ENCODE results near the gene PPM1F. TPM values are rescaled to one million over a fixed set of nuclear protein-coding genes. Genes with fewer than 3 reads are reported as not detected.
"Not testable (repeated sequence)": the region's sequence is repeated elsewhere in the genome, so short reads cannot be mapped to it uniquely, and the experiment has no call there.

Gene PPM1F
- total and polyA plus RNA-seq, 2 donors from 2014 or later, result 13.8 to 42.5 TPM

DNA sequence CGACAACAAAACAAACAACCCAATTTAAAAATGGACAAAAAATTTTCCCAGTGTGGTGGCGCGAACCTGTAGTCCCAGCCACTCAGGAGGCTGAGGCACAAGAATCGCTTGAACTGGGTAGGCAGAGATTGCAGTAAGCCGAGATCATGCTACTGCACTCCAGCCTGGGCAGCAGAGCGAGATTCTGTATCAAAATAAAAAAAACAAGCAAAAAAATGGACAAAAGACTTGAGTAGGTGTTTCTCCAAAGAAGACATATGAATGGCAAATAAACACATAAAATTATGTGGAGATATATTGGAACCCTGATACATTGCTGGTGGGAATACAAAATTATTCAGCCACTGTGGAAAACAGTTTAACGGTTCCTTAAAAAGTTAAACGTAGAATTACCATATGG is 57.8 kb downstream of the PPM1F start:
- no peak for DNase-seq
- no peak for FAIRE-seq
- no peak overlapping the region for H3K4me3 ChIP-seq (ENCODE audit: low read length in 3 of 3)
- no peak overlapping the region for H3K27ac ChIP-seq (ENCODE audit: low read depth in 2 of 2, low read length in 2 of 2)
- H3K4me1 ChIP-seq (ENCODE audit: control insufficient read depth in 2 of 3, insufficient read depth in 2 of 3, low read depth in 1 of 3, low read length in 3 of 3), result no peaks in the 10 kb centered on the region
- H3K9me3 ChIP-seq (ENCODE audit: control insufficient read depth in 2 of 3, insufficient read depth in 1 of 3, low read length in 3 of 3), result no peaks in the 10 kb centered on the region
- no peak overlapping the region for H3K9ac ChIP-seq (ENCODE audit: low read length in 3 of 3)
- TF ChIP-seq, protein P1, sequence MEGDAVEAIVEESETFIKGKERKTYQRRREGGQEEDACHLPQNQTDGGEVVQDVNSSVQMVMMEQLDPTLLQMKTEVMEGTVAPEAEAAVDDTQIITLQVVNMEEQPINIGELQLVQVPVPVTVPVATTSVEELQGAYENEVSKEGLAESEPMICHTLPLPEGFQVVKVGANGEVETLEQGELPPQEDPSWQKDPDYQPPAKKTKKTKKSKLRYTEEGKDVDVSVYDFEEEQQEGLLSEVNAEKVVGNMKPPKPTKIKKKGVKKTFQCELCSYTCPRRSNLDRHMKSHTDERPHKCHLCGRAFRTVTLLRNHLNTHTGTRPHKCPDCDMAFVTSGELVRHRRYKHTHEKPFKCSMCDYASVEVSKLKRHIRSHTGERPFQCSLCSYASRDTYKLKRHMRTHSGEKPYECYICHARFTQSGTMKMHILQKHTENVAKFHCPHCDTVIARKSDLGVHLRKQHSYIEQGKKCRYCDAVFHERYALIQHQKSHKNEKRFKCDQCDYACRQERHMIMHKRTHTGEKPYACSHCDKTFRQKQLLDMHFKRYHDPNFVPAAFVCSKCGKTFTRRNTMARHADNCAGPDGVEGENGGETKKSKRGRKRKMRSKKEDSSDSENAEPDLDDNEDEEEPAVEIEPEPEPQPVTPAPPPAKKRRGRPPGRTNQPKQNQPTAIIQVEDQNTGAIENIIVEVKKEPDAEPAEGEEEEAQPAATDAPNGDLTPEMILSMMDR (IDR thresholded peaks at IDR 0.05; ENCODE audit: borderline replicate concordance, extremely low read depth, insufficient read depth), result no peak
- H3K36me3 ChIP-seq (ENCODE audit: control insufficient read depth in 2 of 3, insufficient read depth in 3 of 3, low read length in 3 of 3), result no peaks in the 10 kb centered on the region
- H3K27me3 ChIP-seq (ENCODE audit: control insufficient read depth, insufficient read depth, low read length), result no peaks in the 10 kb centered on the region
- intact Hi-C loops (cut with DNase I), result no loop called here

DNA sequence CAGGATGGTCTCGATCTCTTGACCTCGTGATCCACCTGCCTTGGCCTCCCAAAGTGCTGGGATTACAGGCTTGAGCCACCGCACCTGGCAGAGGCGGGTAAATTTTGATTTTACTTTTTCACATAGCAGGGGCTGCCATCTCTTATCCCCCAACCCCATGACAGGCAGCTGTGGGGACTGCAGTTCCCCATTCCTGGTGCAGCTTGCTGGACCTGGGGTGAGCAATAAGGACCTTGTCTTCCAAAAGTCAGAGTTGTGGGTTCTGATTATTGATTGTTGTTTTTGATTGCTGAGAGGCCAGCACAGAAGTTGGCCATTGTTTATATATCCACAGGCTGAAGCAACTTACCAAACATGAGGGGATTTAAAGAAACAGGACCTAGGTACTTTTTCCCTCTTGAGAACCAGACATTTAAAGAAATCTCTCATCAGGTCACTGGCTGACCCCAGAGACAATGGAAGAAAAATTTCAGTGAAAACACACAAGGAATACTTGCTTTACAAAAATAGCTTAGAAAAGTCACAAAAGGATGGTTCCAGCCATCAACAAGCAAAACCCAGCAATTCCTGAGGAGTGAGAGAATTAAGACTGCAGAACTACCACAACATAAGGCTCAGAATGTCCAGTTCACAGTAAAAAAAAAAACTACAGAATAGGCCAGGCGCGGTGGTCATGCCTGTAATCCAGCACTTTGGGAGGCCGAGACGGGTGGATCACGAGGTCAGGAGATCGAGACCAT is 63.2 kb downstream of the PPM1F start:
- no peak for DNase-seq
- Histone ChIP-seq H3K27me3 (ENCODE audit: control insufficient read depth, insufficient read depth, low read length) (no peaks in the 10 kb centered on the region), H3K4me1 (ENCODE audit: control insufficient read depth in 2 of 3, insufficient read depth in 2 of 3, low read depth in 1 of 3, low read length in 3 of 3) (no peaks in the 10 kb centered on the region), H3K9ac (ENCODE audit: low read length in 3 of 3) (no peak overlapping the region), H3K36me3 (ENCODE audit: control insufficient read depth in 2 of 3, insufficient read depth in 3 of 3, low read length in 3 of 3) (no peaks in the 10 kb centered on the region), H3K4me3 (ENCODE audit: low read length in 3 of 3) (no peak overlapping the region), H3K27ac (ENCODE audit: low read depth in 2 of 2, low read length in 2 of 2) (no peak overlapping the region), H3K9me3 (ENCODE audit: control insufficient read depth in 2 of 3, insufficient read depth in 1 of 3, low read length in 3 of 3) (no peaks in the 10 kb centered on the region)
- TF ChIP-seq, protein P1 (IDR thresholded peaks at IDR 0.05; ENCODE audit: borderline replicate concordance, extremely low read depth, insufficient read depth), result no peak
- FAIRE-seq, result no peak
- intact Hi-C loops (cut with DNase I), result no loop called here

DNA sequence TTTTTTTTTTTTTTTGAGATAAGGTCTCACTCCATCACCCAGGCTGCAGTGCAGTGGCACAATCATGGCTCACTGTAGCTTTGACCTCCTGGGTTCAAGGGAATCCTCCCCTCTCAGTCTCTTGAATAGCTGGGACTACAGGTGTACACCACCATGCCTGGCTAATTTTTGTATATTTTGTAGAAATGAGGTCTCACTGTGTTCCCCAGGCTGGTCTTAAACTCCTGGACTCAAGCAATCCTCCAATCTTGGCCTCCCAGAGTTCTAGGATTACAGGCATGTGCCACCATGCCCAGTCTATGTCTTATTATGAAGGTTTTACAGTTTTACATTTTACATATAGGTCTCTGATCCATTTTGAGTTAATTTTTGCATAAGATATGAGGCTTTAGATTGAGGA is 64.8 kb downstream of the PPM1F start:
- Histone ChIP-seq H3K27ac (ENCODE audit: low read depth in 2 of 2, low read length in 2 of 2) (no peak overlapping the region), H3K27me3 (ENCODE audit: control insufficient read depth, insufficient read depth, low read length) (no peaks in the 10 kb centered on the region), H3K4me3 (ENCODE audit: low read length in 3 of 3) (no peak overlapping the region), H3K36me3 (ENCODE audit: control insufficient read depth in 2 of 3, insufficient read depth in 3 of 3, low read length in 3 of 3) (no peaks in the 10 kb centered on the region), H3K9ac (ENCODE audit: low read length in 3 of 3) (no peak overlapping the region), H3K4me1 (ENCODE audit: control insufficient read depth in 2 of 3, insufficient read depth in 2 of 3, low read depth in 1 of 3, low read length in 3 of 3) (no peaks in the 10 kb centered on the region), H3K9me3 (ENCODE audit: control insufficient read depth in 2 of 3, insufficient read depth in 1 of 3, low read length in 3 of 3) (no peaks in the 10 kb centered on the region)
- intact Hi-C loops (cut with DNase I), result no loop called here
- no peak for FAIRE-seq
- TF ChIP-seq, protein P1 (IDR thresholded peaks at IDR 0.05; ENCODE audit: borderline replicate concordance, extremely low read depth, insufficient read depth), result no peak
- no peak for DNase-seq

DNA sequence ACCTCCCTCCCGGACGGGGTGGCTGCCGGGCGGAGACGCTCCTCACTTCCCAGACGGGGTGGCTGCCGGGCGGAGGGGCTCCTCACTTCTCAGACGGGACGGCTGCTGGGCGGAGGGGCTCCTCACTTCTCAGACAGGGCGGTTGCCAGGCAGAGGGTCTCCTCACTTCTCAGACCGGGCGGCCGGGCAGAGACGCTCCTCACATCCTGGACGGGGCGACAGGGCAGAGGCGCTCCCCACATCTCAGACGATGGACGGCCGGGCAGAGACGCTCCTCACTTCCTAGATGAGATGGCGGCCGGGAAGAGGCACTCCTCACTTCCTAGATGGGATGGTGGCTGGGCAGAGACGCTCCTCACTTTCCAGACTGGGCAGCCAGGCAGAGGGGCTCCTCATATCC is 68.7 kb downstream of the PPM1F start:
- H3K9ac ChIP-seq (ENCODE audit: low read length in 3 of 3); H3K9me3 ChIP-seq (ENCODE audit: control insufficient read depth in 2 of 3, insufficient read depth in 1 of 3, low read length in 3 of 3); H3K27ac ChIP-seq (ENCODE audit: low read depth in 2 of 2, low read length in 2 of 2); intact Hi-C loops (cut with DNase I); H3K4me3 ChIP-seq (ENCODE audit: low read length in 3 of 3); DNase-seq; H3K4me1 ChIP-seq (ENCODE audit: control insufficient read depth in 2 of 3, insufficient read depth in 2 of 3, low read depth in 1 of 3, low read length in 3 of 3); H3K27me3 ChIP-seq (ENCODE audit: control insufficient read depth, insufficient read depth, low read length); H3K36me3 ChIP-seq (ENCODE audit: control insufficient read depth in 2 of 3, insufficient read depth in 3 of 3, low read length in 3 of 3); FAIRE-seq: not testable (repeated sequence)

DNA sequence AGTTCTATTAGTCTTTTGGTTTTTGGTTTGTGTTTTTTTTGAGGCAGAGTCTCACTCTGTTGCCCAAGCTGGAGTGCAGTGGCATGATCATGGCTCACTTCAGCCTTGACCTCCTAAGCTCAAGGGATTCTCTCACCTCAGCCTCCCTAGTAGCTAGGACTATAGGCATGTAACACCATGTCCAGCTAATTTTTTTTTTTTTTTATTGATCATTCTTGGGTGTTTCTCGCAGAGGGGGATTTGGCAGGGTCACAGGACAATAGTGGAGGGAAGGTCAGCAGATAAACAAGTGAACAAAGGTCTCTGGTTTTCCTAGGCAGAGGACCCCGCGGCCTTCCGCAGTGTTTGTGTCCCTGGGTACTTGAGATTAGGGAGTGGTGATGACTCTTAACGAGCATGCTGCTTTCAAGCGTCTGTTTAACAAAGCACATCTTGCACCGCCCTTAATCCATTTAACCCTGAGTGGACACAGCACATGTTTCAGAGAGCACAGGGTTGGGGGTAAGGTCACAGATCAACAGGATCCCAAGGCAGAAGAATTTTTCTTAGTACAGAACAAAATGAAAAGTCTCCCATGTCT is 69.8 kb downstream of the PPM1F start:
- DNase-seq; H3K9me3 ChIP-seq (ENCODE audit: control insufficient read depth in 2 of 3, insufficient read depth in 1 of 3, low read length in 3 of 3); H3K4me3 ChIP-seq (ENCODE audit: low read length in 3 of 3); H3K9ac ChIP-seq (ENCODE audit: low read length in 3 of 3); H3K27ac ChIP-seq (ENCODE audit: low read depth in 2 of 2, low read length in 2 of 2); H3K4me1 ChIP-seq (ENCODE audit: control insufficient read depth in 2 of 3, insufficient read depth in 2 of 3, low read depth in 1 of 3, low read length in 3 of 3); H3K36me3 ChIP-seq (ENCODE audit: control insufficient read depth in 2 of 3, insufficient read depth in 3 of 3, low read length in 3 of 3); H3K27me3 ChIP-seq (ENCODE audit: control insufficient read depth, insufficient read depth, low read length); FAIRE-seq; intact Hi-C loops (cut with DNase I): not testable (repeated sequence)
